GM19324 (cell line): ENCODE data around the gene ZNF174.

ENCODE experiments used
- ATAC-seq: cut with Tn5 transposase; IDR thresholded peaks from one replicate; pipeline ENCODE4 v1.9.1; 2021; ENCODE audit warnings: mild to moderate bottlenecking, moderate library complexity; ENCODE audit not compliant: unreplicated experiment, low FRiP score

The ZNF174 gene

DNA sequence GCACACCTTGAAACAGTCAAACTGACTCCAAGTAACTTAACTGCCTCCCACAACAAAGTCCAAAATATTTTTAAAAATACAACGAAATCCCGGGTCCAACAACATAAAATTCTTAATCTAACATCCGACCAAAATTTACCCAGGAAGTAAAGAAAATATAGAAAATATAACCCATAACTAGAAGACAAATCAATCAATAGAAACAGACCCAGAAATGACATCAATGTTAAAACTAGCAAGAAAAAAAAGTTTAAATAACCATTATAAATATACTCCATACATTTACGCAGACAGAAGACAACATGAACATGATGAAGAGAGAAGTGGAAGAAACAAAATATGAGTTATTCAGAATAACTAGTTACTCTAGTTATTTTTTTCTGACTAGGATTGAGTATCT lies 38.6 kb downstream of the ZNF174 start:
- no peak for ATAC-seq

DNA sequence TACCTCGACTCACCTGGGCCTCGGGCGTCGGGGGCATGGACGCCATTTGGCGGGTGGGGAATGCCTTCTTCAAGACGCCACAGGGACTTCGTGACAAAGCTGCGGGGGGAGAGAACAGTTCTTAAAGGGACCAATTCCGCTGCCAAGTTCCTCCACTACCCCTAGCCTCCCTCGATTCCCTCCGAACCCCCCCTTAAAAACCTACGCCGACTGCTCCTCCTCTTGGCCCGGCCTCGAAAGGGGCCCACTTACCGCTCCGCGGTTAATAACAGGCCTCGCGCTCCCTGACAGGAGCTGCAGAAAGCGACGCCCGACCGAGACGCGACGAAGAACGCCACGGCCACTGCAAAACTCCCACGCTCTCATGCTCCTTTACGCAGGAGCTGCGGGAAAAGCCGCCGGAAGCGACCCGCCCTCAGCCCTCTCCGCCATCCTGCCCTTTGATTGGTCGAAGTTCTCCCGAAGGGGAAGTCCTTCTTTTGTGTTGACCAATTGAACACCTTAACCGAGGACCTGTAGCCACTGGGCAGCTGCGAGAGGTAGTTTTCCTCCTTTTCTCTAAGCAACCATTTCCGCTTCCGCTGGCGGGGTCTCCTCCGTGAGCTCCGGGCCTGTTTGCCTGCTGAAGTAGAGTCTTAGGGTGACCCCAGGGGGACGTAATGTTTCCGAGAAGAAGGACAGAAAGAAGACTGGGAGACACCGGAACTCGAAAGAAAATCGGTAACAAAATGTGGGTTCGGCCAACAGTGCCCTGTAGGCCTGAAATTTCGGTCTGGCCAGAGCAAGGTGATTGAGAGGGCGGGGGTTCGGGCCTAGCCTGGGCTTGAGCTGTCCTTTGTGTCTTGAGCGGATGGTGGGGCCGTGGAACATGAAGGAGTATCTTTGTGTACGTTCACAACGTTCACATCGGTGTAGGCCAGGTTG lies 42.4 kb downstream of the ZNF174 start, which contains the start of the genes NAA60 and ZNF597:
NAA60 (plus strand) TSS at position 573 of the 924 bp plus-strand sequence. CDS start 32,548 bp downstream, outside the sequence.
ZNF597 (minus strand) TSS at position 397 of the 924 bp plus-strand sequence; CDS start at position 46, 351 bp downstream.
- peak; percentile 81 for ATAC-seq

DNA sequence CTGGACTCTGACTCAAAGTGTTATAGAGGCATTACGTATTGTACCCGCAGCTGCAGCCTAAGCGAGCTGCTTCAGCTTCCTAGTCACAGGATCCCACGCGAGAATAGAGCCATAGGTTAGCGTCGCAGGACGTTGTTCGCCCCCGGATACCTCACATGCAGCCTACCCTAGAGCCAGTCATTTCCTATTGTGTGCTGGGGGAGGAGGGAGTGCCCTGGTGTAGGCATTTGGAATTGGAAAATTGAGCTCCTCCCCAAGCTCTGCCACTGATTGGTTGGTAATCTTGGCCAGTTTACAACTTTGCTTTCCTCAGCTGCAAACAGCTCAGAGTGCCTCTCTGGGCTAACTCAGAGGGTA lies 43.0 kb downstream of the ZNF174 start:
- no peak for ATAC-seq

DNA sequence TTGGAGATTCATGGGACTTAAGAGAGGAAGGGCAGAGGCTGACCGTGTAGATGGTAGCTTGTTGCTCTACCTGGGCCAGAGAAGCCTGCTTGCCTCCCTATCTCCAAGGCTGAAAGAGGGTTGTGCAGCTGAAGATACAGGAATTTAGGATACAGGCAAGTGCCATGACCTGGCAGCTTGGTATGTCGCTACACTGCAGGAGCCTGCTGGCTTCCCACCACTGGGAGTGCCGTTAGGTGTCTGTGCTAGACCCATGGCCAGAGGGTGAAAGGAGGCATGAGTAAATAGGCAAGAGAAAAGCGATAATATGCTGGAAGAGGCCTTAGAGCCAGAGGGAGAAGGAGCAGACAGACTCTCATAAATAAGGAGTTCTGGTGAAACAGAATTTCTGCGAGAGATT lies 53.1 kb downstream of the ZNF174 start:
- no peak for ATAC-seq

DNA sequence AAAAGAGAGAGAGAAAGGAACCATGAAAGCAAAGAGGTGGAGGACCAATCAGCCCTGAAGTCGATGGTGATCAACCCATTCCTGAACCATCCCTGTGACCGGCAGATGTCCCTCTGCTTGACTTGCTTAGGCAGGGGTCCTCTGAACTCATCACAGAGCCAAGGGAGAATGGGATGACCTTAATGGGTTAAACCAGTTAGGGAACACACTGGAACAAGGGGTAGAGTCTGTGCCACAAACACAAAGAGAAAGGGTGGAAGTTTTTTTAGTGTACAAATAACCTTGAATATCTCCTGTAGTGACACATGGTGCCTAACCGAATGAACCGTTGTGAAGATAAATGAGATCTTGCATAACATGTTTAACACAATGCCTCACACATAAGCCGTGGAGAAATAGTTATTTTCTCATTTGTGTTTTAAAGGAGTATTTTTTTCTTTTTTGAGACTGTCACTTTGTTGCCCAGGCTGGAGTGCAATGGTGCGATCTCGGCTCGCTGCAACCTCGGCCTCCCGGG lies 53.7 kb downstream of the ZNF174 start:
- ATAC-seq, result no peak

DNA sequence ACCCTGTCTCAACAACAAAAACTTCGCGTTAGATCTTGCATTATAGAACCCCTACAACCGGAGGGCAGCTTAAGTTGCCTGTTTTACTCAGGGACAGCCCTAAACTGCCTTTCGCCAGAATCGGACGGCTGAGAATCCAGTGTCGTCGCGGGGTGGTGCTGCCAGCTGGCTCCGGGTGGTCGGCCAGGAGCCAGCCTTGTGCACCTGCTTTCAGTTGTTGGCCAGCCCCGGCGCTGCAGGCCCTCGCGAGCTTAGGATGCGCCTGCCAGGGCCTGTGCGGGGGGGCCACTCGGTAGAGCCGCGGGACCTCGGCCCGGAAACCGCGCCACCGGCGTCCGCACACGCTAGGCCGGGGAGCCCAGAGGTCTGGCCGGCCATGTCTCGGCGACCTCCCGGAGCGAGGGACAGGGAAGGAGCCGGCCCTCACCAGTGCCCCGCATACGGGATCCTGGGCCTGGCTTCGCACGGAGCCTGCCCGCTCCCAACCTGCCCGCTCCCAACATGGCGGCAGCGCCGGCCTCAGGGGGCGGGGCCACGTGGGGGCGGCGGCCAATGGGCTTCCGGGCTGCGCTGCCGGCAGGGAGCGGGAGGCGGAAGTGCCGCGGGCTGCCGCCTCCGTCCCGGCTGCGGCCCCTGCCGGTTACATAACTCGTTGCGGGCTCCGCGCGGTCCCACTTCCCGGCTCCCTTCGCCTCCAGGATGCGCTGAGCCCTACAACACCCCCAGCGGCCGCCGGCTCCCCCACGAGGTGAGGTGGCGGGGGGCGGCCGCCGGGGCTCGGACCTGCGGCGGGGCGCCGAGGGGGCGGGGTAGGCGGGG lies 56.6 kb downstream of the ZNF174 start:
- peak; percentile 83 for ATAC-seq

DNA sequence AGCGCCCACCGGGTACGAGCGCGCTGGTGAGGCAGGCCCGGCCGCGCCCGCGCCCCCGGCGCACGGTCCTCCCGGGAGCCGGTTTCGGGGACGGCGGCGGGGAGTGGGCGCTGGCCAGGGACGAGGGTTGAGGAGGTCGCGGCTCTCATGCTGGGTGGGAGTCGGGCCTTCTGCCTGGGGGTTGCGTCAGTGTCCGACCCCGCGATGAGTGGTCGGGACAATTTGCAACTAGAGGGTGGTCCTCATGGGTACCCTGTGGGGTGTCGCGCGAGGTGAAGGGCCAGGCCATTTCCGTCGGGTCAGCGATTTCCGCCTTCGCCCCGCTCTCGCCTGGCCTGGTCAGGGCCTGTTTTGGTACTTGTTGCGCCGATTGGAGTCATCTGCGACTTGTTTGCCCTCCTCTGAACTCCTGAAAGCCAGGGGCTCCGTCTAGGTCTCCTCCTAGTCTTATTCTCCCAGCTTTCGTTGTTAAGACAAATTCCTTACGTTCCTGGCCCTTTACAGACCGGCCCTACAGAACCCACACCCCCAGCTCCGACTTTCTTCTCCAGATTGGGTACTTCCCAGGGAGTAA lies 57.4 kb downstream of the ZNF174 start:
- peak; percentile 16 for ATAC-seq

DNA sequence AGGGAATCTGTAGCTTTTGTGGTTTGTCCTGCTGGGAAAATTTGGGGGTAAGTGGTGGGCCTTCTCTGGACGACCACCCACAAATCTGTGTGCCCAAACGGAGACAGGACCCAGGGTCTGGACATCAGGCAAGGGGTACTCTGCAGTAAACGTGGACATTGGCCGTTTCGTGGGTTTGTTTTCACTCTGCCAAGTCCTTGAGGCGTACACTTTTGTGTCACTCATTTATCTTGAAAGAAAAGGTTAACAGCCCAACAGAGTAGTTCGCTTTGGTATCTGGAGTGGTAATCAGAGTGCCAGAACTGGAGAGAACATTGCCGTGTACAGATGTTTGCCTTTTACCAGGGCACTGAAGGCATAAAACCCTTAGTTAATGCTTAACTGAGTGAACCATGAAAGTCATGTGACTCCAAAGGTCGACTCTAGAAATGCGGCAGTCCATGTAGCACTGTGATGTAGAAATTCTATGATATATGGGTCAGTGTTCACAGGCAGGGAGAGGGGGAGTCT lies 57.9 kb downstream of the ZNF174 start:
- ATAC-seq, result peak; percentile 33
